RWPE2 (cell line): ENCODE results near the gene WDR47.

Experiments used
- ATAC-seq: fragments of 200-7000 bp; cut with Tn5 transposase; 3 replicates; pipeline ENCODE4 v1.9.1; 2021; ENCODE audit warnings: low read depth
- DNase-seq: peaks from one replicate; pipeline ENCODE4 v3.0.0-alpha.2; 2020; ENCODE audit warnings: low spot score
- H3K27ac ChIP-seq: fragments of 450-650 bp; 2 replicates; pipeline ENCODE4 v1.5.1; 2017; ENCODE audit warnings: mild to moderate bottlenecking; ENCODE audit not compliant: poor library complexity, severe bottlenecking
- H3K27me3 ChIP-seq: fragments of 250-450 bp; sonication (Bioruptor Pico); 2 replicates; pipeline ENCODE4 v1.5.1; 2021; ENCODE audit warnings: mild to moderate bottlenecking, moderate library complexity; ENCODE audit not compliant: insufficient read depth, poor library complexity, severe bottlenecking
- H3K36me3 ChIP-seq: fragments of 250-450 bp; sonication (Bioruptor Pico); 2 replicates; pipeline ENCODE4 v1.5.1; 2020; ENCODE audit warnings: low read depth, mild to moderate bottlenecking, moderate library complexity
- H3K4me1 ChIP-seq: fragments of 250-450 bp; sonication (Bioruptor Pico); 2 replicates; pipeline ENCODE4 v1.5.1; 2021; ENCODE audit warnings: mild to moderate bottlenecking, moderate library complexity; ENCODE audit not compliant: insufficient read depth, poor library complexity, severe bottlenecking
- H3K4me3 ChIP-seq: fragments of 250-450 bp; sonication (Bioruptor Pico); 2 replicates; pipeline ENCODE4 v1.5.1; 2021; ENCODE audit warnings: mild to moderate bottlenecking, moderate library complexity; ENCODE audit not compliant: severe bottlenecking
- H3K9me3 ChIP-seq: fragments of 250-450 bp; sonication (Bioruptor Pico); 2 replicates; pipeline ENCODE4 v1.5.1; 2021; ENCODE audit warnings: mild to moderate bottlenecking, moderate library complexity; ENCODE audit not compliant: severe bottlenecking
- TF ChIP-seq, protein P1 (sequence below): fragments of 450-650 bp; IDR thresholded peaks from one replicate; pipeline ENCODE4 v1.5.1; 2017; ENCODE audit warnings: mild to moderate bottlenecking, moderate library complexity; ENCODE audit not compliant: poor library complexity, severe bottlenecking

The WDR47 gene

DNA sequence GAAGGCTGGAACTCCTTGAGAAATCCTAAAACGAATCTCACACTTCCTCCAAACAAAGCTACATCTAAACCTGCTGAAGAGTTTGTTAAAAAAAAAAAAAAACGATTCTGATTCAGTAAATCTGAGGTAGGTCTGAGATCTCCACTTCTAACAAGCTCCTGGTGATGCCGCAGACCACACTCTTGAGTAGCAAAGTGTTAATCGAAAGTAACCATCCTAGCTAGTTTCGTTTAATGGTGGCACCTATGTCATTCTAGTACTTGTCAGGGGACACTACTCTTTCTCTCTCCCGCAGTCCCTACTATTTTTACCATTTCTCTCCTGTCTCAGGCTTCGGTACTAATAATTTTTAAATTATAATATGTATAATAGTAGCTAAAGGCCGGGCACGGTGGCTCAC, 80.7 kb downstream of the WDR47 start:
- Histone ChIP-seq H3K4me1 (no peaks in the 10 kb centered on the region), H3K9me3 (no peaks in the 10 kb centered on the region), H3K4me3 (no peak overlapping the region), H3K27ac (no peak overlapping the region), H3K36me3 (peaks cover 14% of the 10 kb centered on the region; the same call in 1 of the 2 replicates), H3K27me3 (no peaks in the 10 kb centered on the region)
- ATAC-seq (no peak), DNase-seq (no peak)
- TF ChIP-seq, protein P1, sequence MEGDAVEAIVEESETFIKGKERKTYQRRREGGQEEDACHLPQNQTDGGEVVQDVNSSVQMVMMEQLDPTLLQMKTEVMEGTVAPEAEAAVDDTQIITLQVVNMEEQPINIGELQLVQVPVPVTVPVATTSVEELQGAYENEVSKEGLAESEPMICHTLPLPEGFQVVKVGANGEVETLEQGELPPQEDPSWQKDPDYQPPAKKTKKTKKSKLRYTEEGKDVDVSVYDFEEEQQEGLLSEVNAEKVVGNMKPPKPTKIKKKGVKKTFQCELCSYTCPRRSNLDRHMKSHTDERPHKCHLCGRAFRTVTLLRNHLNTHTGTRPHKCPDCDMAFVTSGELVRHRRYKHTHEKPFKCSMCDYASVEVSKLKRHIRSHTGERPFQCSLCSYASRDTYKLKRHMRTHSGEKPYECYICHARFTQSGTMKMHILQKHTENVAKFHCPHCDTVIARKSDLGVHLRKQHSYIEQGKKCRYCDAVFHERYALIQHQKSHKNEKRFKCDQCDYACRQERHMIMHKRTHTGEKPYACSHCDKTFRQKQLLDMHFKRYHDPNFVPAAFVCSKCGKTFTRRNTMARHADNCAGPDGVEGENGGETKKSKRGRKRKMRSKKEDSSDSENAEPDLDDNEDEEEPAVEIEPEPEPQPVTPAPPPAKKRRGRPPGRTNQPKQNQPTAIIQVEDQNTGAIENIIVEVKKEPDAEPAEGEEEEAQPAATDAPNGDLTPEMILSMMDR, result no peak

DNA sequence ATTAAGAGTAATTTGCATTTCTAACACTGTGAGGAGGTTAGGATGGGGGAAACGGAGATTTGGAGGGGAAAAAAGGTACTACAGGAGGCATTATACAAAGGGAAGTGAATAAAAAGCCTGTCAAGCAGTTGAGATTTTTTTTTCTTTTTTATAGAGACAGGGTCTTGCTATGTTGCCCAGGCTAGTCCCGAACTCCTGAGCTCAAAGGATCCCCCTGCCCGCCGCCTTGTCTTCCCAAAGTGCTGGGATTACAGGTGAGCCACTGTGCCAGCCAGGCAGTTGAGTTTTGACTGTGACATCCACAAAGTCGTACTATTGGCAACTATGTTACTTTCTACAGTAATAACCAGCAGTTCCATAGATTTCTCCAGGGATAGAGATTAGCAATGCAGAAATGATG, 81.2 kb downstream of the WDR47 start:
- no peak overlapping the region for H3K4me3 ChIP-seq
- ATAC-seq (no peak), DNase-seq (no peak)
- H3K4me1 ChIP-seq, result no peaks in the 10 kb centered on the region
- H3K9me3 ChIP-seq, result no peaks in the 10 kb centered on the region
- TF ChIP-seq, protein P1, result no peak
- no peak overlapping the region for H3K27ac ChIP-seq
- peaks cover 17% of the 10 kb centered on the region; the same call in 1 of the 2 replicates for H3K36me3 ChIP-seq
- no peaks in the 10 kb centered on the region for H3K27me3 ChIP-seq

DNA sequence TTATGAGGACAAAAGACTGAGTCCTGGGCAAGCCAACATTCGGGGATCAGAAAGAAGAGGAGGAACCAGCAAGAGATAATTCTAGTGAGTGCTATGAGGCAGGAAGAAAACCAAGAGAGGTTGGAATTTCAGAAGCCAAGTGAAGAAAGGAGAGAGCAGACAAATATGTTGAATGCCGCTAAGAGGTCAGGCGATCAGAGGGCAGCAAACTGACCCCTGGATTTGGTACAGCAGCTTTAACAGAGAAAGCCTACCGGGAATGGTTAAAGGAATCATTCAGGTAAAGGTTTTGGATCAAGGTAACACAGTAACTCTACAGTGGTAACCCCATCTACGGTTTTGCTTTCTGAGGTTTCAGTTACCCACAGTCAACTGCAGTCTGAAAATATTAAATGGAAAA, 84.0 kb downstream of the WDR47 start:
- no peaks in the 10 kb centered on the region for H3K9me3 ChIP-seq
- H3K27me3 ChIP-seq, result no peaks in the 10 kb centered on the region
- H3K4me1 ChIP-seq, result no peaks in the 10 kb centered on the region
- ATAC-seq, result no peak
- no peak for DNase-seq
- H3K4me3 ChIP-seq, result no peak overlapping the region
- peaks cover 24% of the 10 kb centered on the region for H3K36me3 ChIP-seq
- no peak overlapping the region for H3K27ac ChIP-seq
- TF ChIP-seq, protein P1, result no peak

DNA sequence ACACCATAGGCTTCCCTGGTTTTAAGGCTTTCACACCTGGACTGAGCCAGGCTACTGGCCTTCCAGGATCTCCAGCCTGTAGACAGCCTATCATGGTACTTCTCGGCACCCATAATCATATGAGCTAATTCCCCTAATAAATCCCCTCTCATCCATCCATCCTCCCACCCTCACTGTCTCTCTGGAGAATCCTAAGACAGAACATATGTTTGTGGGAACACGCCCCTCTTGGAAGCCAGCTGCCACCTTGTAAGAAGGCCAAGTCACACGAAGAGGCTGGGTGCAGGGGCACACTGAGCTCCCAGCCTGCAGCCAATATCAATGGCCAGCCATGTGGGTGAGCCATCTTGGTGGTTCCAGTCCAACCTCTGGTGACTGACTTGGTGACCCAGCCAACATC, 86.0 kb downstream of the WDR47 start:
- Histone ChIP-seq H3K36me3 (peaks cover 22% of the 10 kb centered on the region), H3K4me1 (no peaks in the 10 kb centered on the region), H3K9me3 (no peaks in the 10 kb centered on the region), H3K27me3 (no peaks in the 10 kb centered on the region), H3K4me3 (no peak overlapping the region), H3K27ac (no peak overlapping the region)
- no peak for DNase-seq
- ATAC-seq, result no peak
- TF ChIP-seq, protein P1, result no peak

DNA sequence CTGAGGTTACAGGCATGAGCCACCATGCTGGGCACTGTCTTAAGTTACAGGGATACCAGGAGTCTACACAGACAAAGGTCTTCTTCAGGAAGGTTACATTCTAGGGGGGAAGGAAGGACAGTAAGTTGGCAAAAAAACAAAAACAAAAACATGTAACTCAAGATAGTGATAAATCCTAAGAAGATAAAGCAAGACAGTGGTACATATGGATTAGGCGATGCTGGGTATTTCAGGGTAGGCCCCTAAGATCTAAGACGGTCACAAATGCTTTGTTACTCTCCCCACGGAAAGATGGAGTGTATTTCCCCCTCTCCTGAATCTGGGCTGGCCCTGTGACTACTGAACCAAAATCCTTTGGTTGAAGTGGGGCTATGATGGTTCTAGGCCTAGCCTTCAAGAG, 86.8 kb downstream of the WDR47 start:
- DNase-seq, result no peak
- no peak overlapping the region for H3K4me3 ChIP-seq
- TF ChIP-seq, protein P1, result no peak
- H3K27ac ChIP-seq, result no peak overlapping the region
- H3K36me3 ChIP-seq, result peaks cover 15% of the 10 kb centered on the region
- ATAC-seq, result no peak
- no peaks in the 10 kb centered on the region for H3K27me3 ChIP-seq
- no peaks in the 10 kb centered on the region for H3K9me3 ChIP-seq
- H3K4me1 ChIP-seq, result no peaks in the 10 kb centered on the region
